Urothelium cell line (cell line): Measurements from ENCODE around the gene NLN.
"Not testable (repeated sequence)": the region's sequence is repeated elsewhere in the genome, so short reads cannot be mapped to it uniquely, and the experiment has no call there.

ENCODE experiments used
- DNase-seq: peaks from one replicate; pipeline ENCODE4 v3.0.0; 2011; ENCODE audit warnings: low spot score, mixed read lengths
- FAIRE-seq: peaks from 2 replicates; lab custom pipeline; 2011; peaks lifted over from hg19 to GRCh38; lab: Jason Lieb, UNC

Gene NLN

GRCh38 chr5:65721720-65722574, at the start of gene NLN, which contains the start of gene SGTB:
NLN (plus strand) TSS chr5:65722205; CDS start chr5:65722374, 169 bp downstream.
SGTB (minus strand) TSS chr5:65722109; CDS start chr5:65720807, 1,302 bp downstream.
- DNase-seq (peak; percentile 95), FAIRE-seq (no peak)

GRCh38 chr5:65672796-65673195, 49.2 kb upstream of the NLN start:
- DNase-seq (no peak), FAIRE-seq (no peak)

GRCh38 chr5:65674749-65675148, 47.3 kb upstream of the NLN start:
- no peak for FAIRE-seq
- no peak for DNase-seq

GRCh38 chr5:65676056-65676455, 45.9 kb upstream of the NLN start:
- FAIRE-seq, DNase-seq: not testable (repeated sequence)

- DNase-seq: no peak
- FAIRE-seq: no peak
Measured at GRCh38 chr5:65682148-65682547, 39.9 kb upstream of the NLN start.

- no peak for FAIRE-seq
Measured at GRCh38 chr5:65693121-65693520, 28.9 kb upstream of the NLN start.

GRCh38 chr5:65695162-65695755, 26.7 kb upstream of the NLN start:
- FAIRE-seq (no peak), DNase-seq (no peak)

More at GRCh38 chr5:65693121-65693520, 28.9 kb upstream of the NLN start:
- no peak for DNase-seq

GRCh38 chr5:65695896-65696295, 26.1 kb upstream of the NLN start:
- DNase-seq (no peak), FAIRE-seq (no peak)

GRCh38 chr5:65696892-65697291, 25.1 kb upstream of the NLN start:
- DNase-seq (no peak), FAIRE-seq (no peak)

GRCh38 chr5:65699338-65699737, 22.7 kb upstream of the NLN start:
- DNase-seq (no peak), FAIRE-seq (no peak)

GRCh38 chr5:65702036-65702435, 20.0 kb upstream of the NLN start:
- no peak for DNase-seq
- FAIRE-seq: no peak

- no peak for FAIRE-seq
- no peak for DNase-seq
Measured at GRCh38 chr5:65704621-65705239, 17.3 kb upstream of the NLN start.

GRCh38 chr5:65707663-65708062, 14.3 kb upstream of the NLN start:
- FAIRE-seq (no peak), DNase-seq (no peak)

- no peak for FAIRE-seq
- DNase-seq: no peak
Measured at GRCh38 chr5:65708145-65708544, 13.9 kb upstream of the NLN start.

- FAIRE-seq (no peak), DNase-seq (no peak)
Measured at GRCh38 chr5:65718576-65719310, 3.3 kb upstream of the NLN start.

GRCh38 chr5:65721050-65721719, 820 bp upstream of the NLN start:
- no peak for FAIRE-seq

GRCh38 chr5:65722575-65723403, 784 bp downstream of the NLN start:
- FAIRE-seq (peak; percentile 66), DNase-seq (peak; percentile 52)

More at GRCh38 chr5:65721050-65721719, 820 bp upstream of the NLN start:
- DNase-seq: peak; percentile 55

- DNase-seq: no peak
- no peak for FAIRE-seq
Measured at GRCh38 chr5:65727491-65728156, 5.6 kb downstream of the NLN start.

GRCh38 chr5:65728218-65728617, 6.2 kb downstream of the NLN start:
- no peak for FAIRE-seq
- DNase-seq: no peak
